Omental fat pad (tissue), 4 donors: ENCODE measurements around the gene FNDC3A. TPM values are rescaled to one million over a fixed set of nuclear protein-coding genes. Genes with fewer than 3 reads are reported as not detected.

Experiments
- ATAC-seq: fragments of 150-250 bp; one replicate; pipeline ENCODE4 v1.9.1; 2016; ENCODE audit warnings: mild to moderate bottlenecking, moderate library complexity; ENCODE audit not compliant: low FRiP score
- DNase-seq: peaks from one replicate; pipeline ENCODE4 v3.0.0-alpha.2; 2019; ENCODE audit warnings: low spot score
- total RNA-seq, 4 donors: library from RNA; depleted of rRNA; stranded (reverse); fragments of >200 nt; gene quantifications; one replicate each; pipeline ENCODE4 v1.1.0, GENCODE V29; 2016
- TF ChIP-seq, protein P1 (sequence below), 3 donors: fragments of 450-650 bp; IDR thresholded peaks; one replicate each; pipeline ENCODE4 v1.5.1; 2016 to 2017; ENCODE audit warnings: antibody characterized with exemption in 3 of 3, mild to moderate bottlenecking in 3 of 3, moderate library complexity in 2 of 3

Gene FNDC3A
- total RNA-seq, 4 donors from 2014 or later: 53.7 to 59.8 (median 56.4) TPM

DNA sequence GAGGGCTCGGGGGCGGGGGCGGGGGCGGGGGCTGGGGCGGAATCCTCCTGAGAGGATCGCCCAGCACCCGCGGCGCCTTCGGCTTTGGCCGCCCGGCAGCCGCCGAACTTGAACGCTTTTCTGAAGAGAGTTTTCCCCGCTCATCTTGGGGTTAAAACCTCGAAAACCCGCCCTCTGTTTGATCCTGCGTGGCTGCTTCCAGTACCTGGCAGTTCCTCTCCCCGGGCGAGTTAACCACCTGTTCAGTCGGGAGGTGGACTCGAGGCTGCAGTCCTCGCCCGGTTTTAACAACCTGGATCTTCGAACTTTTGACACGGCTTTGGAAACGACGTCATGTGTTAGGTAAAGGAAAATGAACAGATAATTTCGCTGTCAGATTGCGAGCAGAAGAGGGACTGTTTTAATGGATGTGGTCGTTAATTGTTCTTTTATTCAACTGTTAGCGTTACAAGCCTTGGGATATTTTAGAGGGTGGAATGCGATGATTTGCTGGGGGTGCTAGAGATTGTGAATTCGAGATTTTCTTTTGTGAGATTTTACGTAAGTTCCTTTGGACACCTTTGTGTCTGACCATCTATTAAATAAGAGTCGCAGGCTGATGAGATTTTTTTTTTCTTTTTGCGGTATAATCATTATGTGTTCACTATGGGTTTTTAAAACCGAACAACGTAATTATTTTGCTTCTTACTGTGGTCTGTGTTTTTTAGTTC, 1.0 kb downstream of the FNDC3A start:
- ATAC-seq: peak; percentile 59
- peak; percentile 34 for DNase-seq

DNA sequence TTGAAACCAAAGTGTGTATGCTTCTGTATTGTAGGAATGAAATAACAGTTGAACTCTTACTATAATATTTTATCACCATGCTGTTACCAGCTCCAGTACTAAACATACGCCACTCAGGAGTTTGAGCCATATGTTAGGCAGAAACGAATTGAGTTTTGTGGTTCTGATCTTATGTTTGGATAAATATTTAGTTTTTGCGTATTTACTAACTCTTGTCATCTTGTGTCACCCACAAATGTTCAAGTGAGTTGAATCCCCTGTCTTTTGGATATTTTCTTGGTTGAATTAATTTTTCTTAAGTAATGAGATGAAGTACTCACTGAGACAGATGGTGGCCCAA, 1.5 kb downstream of the FNDC3A start:
- TF ChIP-seq, protein P1, sequence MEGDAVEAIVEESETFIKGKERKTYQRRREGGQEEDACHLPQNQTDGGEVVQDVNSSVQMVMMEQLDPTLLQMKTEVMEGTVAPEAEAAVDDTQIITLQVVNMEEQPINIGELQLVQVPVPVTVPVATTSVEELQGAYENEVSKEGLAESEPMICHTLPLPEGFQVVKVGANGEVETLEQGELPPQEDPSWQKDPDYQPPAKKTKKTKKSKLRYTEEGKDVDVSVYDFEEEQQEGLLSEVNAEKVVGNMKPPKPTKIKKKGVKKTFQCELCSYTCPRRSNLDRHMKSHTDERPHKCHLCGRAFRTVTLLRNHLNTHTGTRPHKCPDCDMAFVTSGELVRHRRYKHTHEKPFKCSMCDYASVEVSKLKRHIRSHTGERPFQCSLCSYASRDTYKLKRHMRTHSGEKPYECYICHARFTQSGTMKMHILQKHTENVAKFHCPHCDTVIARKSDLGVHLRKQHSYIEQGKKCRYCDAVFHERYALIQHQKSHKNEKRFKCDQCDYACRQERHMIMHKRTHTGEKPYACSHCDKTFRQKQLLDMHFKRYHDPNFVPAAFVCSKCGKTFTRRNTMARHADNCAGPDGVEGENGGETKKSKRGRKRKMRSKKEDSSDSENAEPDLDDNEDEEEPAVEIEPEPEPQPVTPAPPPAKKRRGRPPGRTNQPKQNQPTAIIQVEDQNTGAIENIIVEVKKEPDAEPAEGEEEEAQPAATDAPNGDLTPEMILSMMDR (IDR thresholded peaks at IDR 0.05): no peak
- DNase-seq (no peak), ATAC-seq (no peak)

More for the DNA sequence above, 1.0 kb downstream of the FNDC3A start:
- TF ChIP-seq, protein P1 (IDR thresholded peaks at IDR 0.05): no peak

DNA sequence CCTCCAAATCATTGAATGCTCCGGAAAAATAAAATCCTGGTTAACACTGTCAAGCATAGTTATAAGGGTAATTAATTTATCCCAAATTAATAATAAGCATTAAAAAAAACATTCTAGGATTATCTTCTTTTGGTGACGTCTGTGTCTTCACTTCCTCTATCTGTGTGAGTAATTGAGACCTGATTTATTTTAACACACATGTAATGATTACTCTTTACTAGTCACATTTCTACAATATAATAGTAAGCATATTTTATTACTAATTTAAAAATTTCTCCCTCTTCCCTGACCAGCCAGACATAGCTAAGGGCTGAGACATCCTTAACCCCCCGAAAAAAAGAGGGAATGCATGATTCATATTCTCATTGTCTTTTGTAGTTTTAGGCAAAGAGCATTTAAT, 2.3 kb downstream of the FNDC3A start:
- TF ChIP-seq, protein P1 (IDR thresholded peaks at IDR 0.05): no peak
- no peak for ATAC-seq
- DNase-seq: no peak

DNA sequence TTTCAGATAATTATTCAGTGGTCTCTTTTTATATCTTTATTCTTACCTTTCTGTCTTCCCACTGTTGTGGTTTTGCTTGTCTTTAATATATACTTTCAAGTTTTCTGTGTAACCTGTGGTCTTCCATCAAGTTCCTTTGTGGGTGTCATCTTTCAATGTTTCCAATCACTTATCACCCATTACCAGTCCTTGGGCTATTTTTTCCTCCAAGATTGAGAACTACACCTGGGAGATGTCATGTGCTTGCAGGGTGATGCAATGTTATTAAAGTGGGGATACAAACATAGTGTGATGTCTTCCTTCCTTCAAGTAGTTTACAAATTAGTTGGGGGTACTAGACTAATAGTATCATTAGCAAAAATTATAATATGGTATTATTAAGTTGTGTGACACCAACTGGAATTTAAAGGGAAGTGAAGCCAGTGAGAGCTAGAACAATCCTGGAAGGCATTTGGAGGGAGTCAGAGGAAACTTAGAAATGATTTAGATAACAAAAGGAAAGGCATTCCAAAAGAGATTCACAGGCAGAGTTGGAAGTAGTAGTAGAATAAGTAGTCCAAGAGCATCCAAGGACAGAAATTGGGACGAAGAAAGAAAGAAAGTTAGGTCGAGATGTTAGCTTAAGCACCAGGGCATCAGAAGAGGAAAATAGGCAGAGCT, 3.4 kb downstream of the FNDC3A start:
- ATAC-seq: no peak
- DNase-seq: no peak
- TF ChIP-seq, protein P1 (IDR thresholded peaks at IDR 0.05): no peak

DNA sequence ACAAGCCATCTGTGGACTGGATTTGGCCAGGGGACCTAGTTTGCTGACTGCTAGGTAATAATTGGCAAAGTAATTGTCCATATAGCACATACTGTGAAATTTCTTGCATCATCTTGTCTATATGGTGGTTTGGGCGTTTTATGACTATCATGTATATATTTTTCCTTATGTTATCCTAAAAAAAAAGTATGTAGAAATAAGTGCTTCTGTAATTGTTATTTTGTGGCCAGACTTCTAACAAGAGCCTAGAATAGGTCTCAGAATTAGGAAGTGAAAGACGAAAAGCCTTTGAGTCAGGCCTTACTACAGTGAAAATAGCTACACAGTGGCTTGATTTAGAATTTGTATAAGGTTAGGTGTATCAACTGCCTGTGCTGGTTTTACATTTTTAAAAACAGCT, 4.2 kb downstream of the FNDC3A start:
- DNase-seq (no peak), ATAC-seq (no peak)
- TF ChIP-seq, protein P1 (IDR thresholded peaks at IDR 0.05): no peak

DNA sequence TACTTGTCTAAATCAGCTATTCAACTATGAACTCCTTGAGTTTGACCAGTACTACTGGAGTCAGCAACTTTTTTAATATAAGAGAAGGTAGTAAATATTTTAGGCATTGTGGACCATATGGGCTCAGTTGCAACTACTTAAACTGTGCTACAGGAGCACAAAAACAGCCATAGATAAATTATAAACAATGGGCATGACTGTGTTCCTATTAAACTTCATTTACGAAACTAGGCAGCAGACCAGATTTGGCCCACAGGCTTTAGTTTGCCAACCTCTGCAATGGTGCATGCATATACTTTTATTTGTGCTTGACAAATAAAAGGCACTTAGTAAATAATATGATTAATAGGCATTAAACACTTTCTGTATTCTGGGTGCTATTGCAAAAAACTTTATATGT, 7.6 kb downstream of the FNDC3A start:
- TF ChIP-seq, protein P1 (IDR thresholded peaks at IDR 0.05): no peak
- no peak for DNase-seq
- ATAC-seq: no peak

DNA sequence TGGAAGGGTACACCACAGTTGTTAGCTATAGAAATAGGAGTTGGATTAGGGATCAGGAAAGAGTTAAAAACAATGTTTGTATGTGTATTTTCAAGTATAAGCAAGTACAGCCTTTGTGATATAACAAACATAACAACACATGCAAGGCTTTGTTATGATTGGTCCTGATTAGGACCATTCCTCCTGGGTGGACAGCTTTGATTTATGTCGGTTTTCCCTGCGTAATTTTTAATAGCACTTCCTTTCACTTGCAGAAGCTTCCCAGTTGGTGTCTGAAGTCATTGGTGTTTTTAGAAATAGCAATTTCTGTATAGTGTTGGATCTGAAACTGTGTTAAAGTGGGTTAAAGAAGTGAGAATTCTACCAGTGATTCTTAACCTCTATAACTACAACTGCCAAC, 10.0 kb downstream of the FNDC3A start:
- no peak for ATAC-seq
- TF ChIP-seq, protein P1 (IDR thresholded peaks at IDR 0.05): no peak

More for the DNA sequence above, 10.0 kb downstream of the FNDC3A start:
- DNase-seq: no peak
